Keratinocyte (primary cell): ENCODE results near the gene CFAP45. TPM values are rescaled to one million over a fixed set of nuclear protein-coding genes. Genes with fewer than 3 reads are reported as not detected.

Source experiments
- DNase-seq: peaks from one replicate; pipeline ENCODE4 v3.0.0-alpha.2; 2011; ENCODE audit warnings: low read depth, missing footprints, low spot score
- FAIRE-seq: peaks from 2 replicates; lab custom pipeline; 2011; peaks lifted over from hg19 to GRCh38; lab: Jason Lieb, UNC
- H2AFZ ChIP-seq: 2 replicates; pipeline ENCODE4 v1.6.0; 2012; ENCODE audit warnings: low read length, control low read depth, inconsistent platforms; ENCODE audit not compliant: control insufficient read depth
- H3K27ac ChIP-seq: 2 replicates; pipeline ENCODE4 v1.5.1; 2011; ENCODE audit warnings: low read length; ENCODE audit not compliant: control insufficient read depth, insufficient read depth
- H3K27me3 ChIP-seq: 3 replicates; pipeline ENCODE4 v1.6.0; 2011; ENCODE audit warnings: low read length; ENCODE audit not compliant: control insufficient read depth, insufficient read depth; ENCODE audit errors: extremely low read depth
- H3K36me3 ChIP-seq, 2 experiments: 2 replicates in 1 of 2; 3 replicates in 1 of 2; pipeline ENCODE4 v1.5.1; 2011; ENCODE audit warnings: low read length in 2 of 2, mild to moderate bottlenecking in 1 of 2; ENCODE audit not compliant: control insufficient read depth in 2 of 2, insufficient read depth in 2 of 2; ENCODE audit errors: extremely low read depth in 1 of 2
- H3K4me1 ChIP-seq: 3 replicates; pipeline ENCODE4 v1.5.1; 2011; ENCODE audit warnings: low read length; ENCODE audit not compliant: control insufficient read depth, insufficient read depth; ENCODE audit errors: extremely low read depth
- H3K4me2 ChIP-seq: 3 replicates; pipeline ENCODE4 v1.6.0; 2011; ENCODE audit warnings: low read depth, low read length; ENCODE audit not compliant: control insufficient read depth, insufficient read depth; ENCODE audit errors: extremely low read depth
- H3K4me3 ChIP-seq, 3 experiments: fragments of 200-600 bp in 1 of 3; sonication (generic) in 1 of 3; 2 replicates in 2 of 3; 3 replicates in 1 of 3; pipeline ENCODE4 v1.5.1; 2011 to 2016; ENCODE audit warnings: low read length in 3 of 3, mild to moderate bottlenecking in 3 of 3, control low read depth in 2 of 3, inconsistent platforms in 1 of 3, low read depth in 1 of 3, mixed read lengths in 1 of 3, mixed run types in 1 of 3, moderate library complexity in 1 of 3; ENCODE audit not compliant: control insufficient read depth in 2 of 3, insufficient read depth in 2 of 3; ENCODE audit errors: extremely low read depth in 1 of 3
- H3K79me2 ChIP-seq: 2 replicates; pipeline ENCODE4 v1.6.0; 2012; ENCODE audit warnings: low read length; ENCODE audit not compliant: control insufficient read depth, insufficient read depth
- H3K9ac ChIP-seq: 3 replicates; pipeline ENCODE4 v1.6.0; 2011; ENCODE audit warnings: low read length; ENCODE audit not compliant: control insufficient read depth, insufficient read depth; ENCODE audit errors: extremely low read depth
- H3K9me1 ChIP-seq: 3 replicates; pipeline ENCODE4 v1.6.0; 2011; ENCODE audit warnings: low read length; ENCODE audit not compliant: control insufficient read depth, insufficient read depth; ENCODE audit errors: extremely low read depth
- H3K9me3 ChIP-seq: 2 replicates; pipeline ENCODE4 v1.5.1; 2012; ENCODE audit warnings: low read depth, low read length; ENCODE audit not compliant: control insufficient read depth
- H4K20me1 ChIP-seq: 3 replicates; pipeline ENCODE4 v1.6.0; 2011; ENCODE audit warnings: low read length; ENCODE audit not compliant: control insufficient read depth, insufficient read depth; ENCODE audit errors: extremely low read depth
- CTCF ChIP-seq, 3 experiments: IDR thresholded peaks in 1 of 3; conservative IDR thresholded peaks in 1 of 3; optimal IDR thresholded peaks in 1 of 3; 2 replicates in 2 of 3; 3 replicates in 1 of 3; pipeline versions ENCODE3 to v1.5.1; 2011; ENCODE audit warnings: low read length in 3 of 3, mild to moderate bottlenecking in 3 of 3, moderate library complexity in 2 of 3, control low read depth in 1 of 3, inconsistent platforms in 1 of 3; ENCODE audit not compliant: insufficient read depth in 2 of 3; ENCODE audit errors: extremely low read depth in 1 of 3
- EZH2 ChIP-seq: IDR thresholded peaks from one replicate; pipeline ENCODE4 v1.6.1; 2012; ENCODE audit warnings: inconsistent platforms, mild to moderate bottlenecking, low read length, moderate library complexity
- dilution Hi-C: fragments of 300-500 bp; cut with MboI; formaldehyde crosslinking; loops from one replicate; pipeline ENCODE4 v1.7.0; 2020; ENCODE audit warnings: low sequenced_read_pairs; ENCODE audit not compliant: extremely low pct_ligation_motif_present
- polyA plus RNA-seq, 5 experiments: library from polyadenylated mRNA; depleted of rRNA in 3 of 5; stranded (reverse) in 3 of 5; stranded (forward) in 1 of 5; unstranded in 1 of 5; fragments of >200 nt; gene quantifications; 1 replicate in 1 of 5; 2 replicates in 3 of 5; 3 replicates in 1 of 5; pipeline versions ENCODE4 v1.2.1 to v1.2.3, GENCODE V29; 2011 to 2012; ENCODE audit warnings: missing spikeins in 2 of 5, low read depth in 1 of 5, low replicate concordance in 1 of 5

CFAP45 gene
- polyA plus RNA-seq, 1 donor (not counting 4 experiments of a cell fraction or from before 2014, with no cell fraction given) = 2.3 TPM

- peaks cover 3% of the 10 kb centered on the region for H3K9me1 ChIP-seq
- no peaks in the 10 kb centered on the region for H3K27me3 ChIP-seq
- dilution Hi-C loops = no loop called here
- DNase-seq (no peak), FAIRE-seq (no peak)
- H3K79me2 ChIP-seq = peaks cover 4% of the 10 kb centered on the region
- no peaks in the 10 kb centered on the region for H3K9me3 ChIP-seq
- no peak overlapping the region for H3K4me3 ChIP-seq
- H4K20me1 ChIP-seq = peaks cover 8% of the 10 kb centered on the region
- no peak overlapping the region for H3K4me2 ChIP-seq
- H3K4me1 ChIP-seq = peaks cover 84% of the 10 kb centered on the region
- peaks cover 14 to 15% of the 10 kb centered on the region in 2 experiments for H3K36me3 ChIP-seq
- H3K27ac ChIP-seq = peak overlapping the region; percentile 3
- TF ChIP-seq EZH2 (no peak), CTCF (optimal IDR thresholded peaks at IDR 0.05 in 1 of 3, IDR thresholded peaks at IDR 0.05 in 1 of 3, conservative IDR thresholded peaks at IDR 0.05 in 1 of 3; ENCODE audit: extremely low read depth in 1 of 3, insufficient read depth in 2 of 3, low read length in 3 of 3) (no peak)
- no peak overlapping the region for H2AFZ ChIP-seq
- no peak overlapping the region for H3K9ac ChIP-seq
Measured at GRCh38 chr1:159914252-159915018, 14.5 kb upstream of the CFAP45 start.

GRCh38 chr1:159913451-159914192 lies 13.7 kb upstream of the CFAP45 start:
- no peaks in the 10 kb centered on the region for H3K27me3 ChIP-seq
- H2AFZ ChIP-seq = no peak overlapping the region
- no peak for TF ChIP-seq EZH2
- no peak for TF ChIP-seq CTCF (optimal IDR thresholded peaks at IDR 0.05 in 1 of 3, IDR thresholded peaks at IDR 0.05 in 1 of 3, conservative IDR thresholded peaks at IDR 0.05 in 1 of 3; ENCODE audit: extremely low read depth in 1 of 3, insufficient read depth in 2 of 3, low read length in 3 of 3)
- H3K79me2 ChIP-seq = no peaks in the 10 kb centered on the region
- peaks cover 3% of the 10 kb centered on the region for H3K9me1 ChIP-seq
- peak overlapping the region; percentile 17 for H3K4me2 ChIP-seq
- dilution Hi-C loops = no loop called here
- FAIRE-seq (peak; percentile 87), DNase-seq (no peak)
- H3K9ac ChIP-seq = peak overlapping the region; percentile 9
- H4K20me1 ChIP-seq = peaks cover 4% of the 10 kb centered on the region
- no peaks in the 10 kb centered on the region for H3K9me3 ChIP-seq
- peaks cover 5 to 7% of the 10 kb centered on the region in 2 experiments for H3K36me3 ChIP-seq
- no peak overlapping the region for H3K4me3 ChIP-seq
- H3K4me1 ChIP-seq = peaks cover 78% of the 10 kb centered on the region
- H3K27ac ChIP-seq = peak overlapping the region; percentile 51
